Heart right ventricle (tissue), 16 donors: Measurements from ENCODE around the gene ERGIC1. TPM values are rescaled to one million over a fixed set of nuclear protein-coding genes. Genes with fewer than 3 reads are reported as not detected.

ENCODE experiments used
- ATAC-seq, 8 donors: fragments of 200-7000 bp; cut with Tn5 transposase; one replicate each; pipeline ENCODE4 v1.9.1; 2020; ENCODE audit warnings: mild to moderate bottlenecking in 8 of 8, moderate library complexity in 8 of 8, moderate number of reproducible peaks in 1 of 8
- DNase-seq, 2 donors: peaks; one replicate each; pipeline ENCODE4 v3.0.0-alpha.2; 2020
- H3K27ac ChIP-seq, 10 donors: fragments of 200-600 bp; sonication (generic) in 2 of 10; one replicate each; pipeline versions ENCODE4 v1.5.0 to v1.8.0; 2020 to 2022; ENCODE audit warnings: mild to moderate bottlenecking in 3 of 10
- H3K27me3 ChIP-seq, 7 donors: fragments of 200-600 bp; one replicate each; pipeline ENCODE4 v1.8.0; 2021 to 2022; ENCODE audit warnings: mild to moderate bottlenecking in 2 of 7
- H3K36me3 ChIP-seq, 9 donors: fragments of 200-600 bp; sonication (generic) in 1 of 9; one replicate each; pipeline versions ENCODE4 v1.5.0 to v1.8.0; 2020 to 2022; ENCODE audit warnings: mild to moderate bottlenecking in 2 of 9
- H3K4me1 ChIP-seq, 9 donors: fragments of 200-600 bp; sonication (generic) in 1 of 9; one replicate each; pipeline versions ENCODE4 v1.5.0 to v1.8.0; 2020 to 2022; ENCODE audit warnings: mild to moderate bottlenecking in 4 of 9
- H3K4me3 ChIP-seq, 10 donors: fragments of 200-600 bp; sonication (generic) in 2 of 10; one replicate each; pipeline versions ENCODE4 v1.5.0 to v1.8.0; 2020 to 2022; ENCODE audit warnings: mild to moderate bottlenecking in 7 of 10, moderate library complexity in 2 of 10
- H3K9me3 ChIP-seq, 11 donors: fragments of 200-600 bp in 10 of 11; sonication (generic) in 2 of 11; one replicate each; pipeline versions ENCODE4 v1.5.0 to v1.8.0; 2013 to 2022; ENCODE audit warnings: mild to moderate bottlenecking in 2 of 11, control low read depth in 1 of 11, moderate library complexity in 1 of 11
- CTCF ChIP-seq, 9 donors: fragments of 200-600 bp; sonication (generic) in 2 of 9; IDR thresholded peaks; one replicate each; pipeline versions ENCODE4 v1.5.0 to v1.8.0; 2021 to 2022; ENCODE audit warnings: antibody characterized with exemption in 9 of 9, mild to moderate bottlenecking in 5 of 9, moderate library complexity in 1 of 9
- WGBS, 2 donors: extraction: QIAGEN DNeasy Blood & Tissue Kit; methylation state at CpG; one replicate each; pipeline ENCODE4 v1.1.7; 2013; ENCODE audit warnings: inconsistent platforms in 1 of 2; 5-methylcytosine and 5-hydroxymethylcytosine counted together
- intact Hi-C, 10 donors: fragments of 100-400 bp; cut with DNase I; formaldehyde crosslinking; loops; one replicate each; pipeline versions ENCODE4 v1.11.1 to v1.14.2; 2022
- polyA plus RNA-seq, 2 donors: library from polyadenylated mRNA; stranded (reverse); fragments of 200-250 nt; gene quantifications; one replicate each; pipeline ENCODE4 v1.2.3, GENCODE V29; 2013
- total RNA-seq, 10 donors: library from RNA; stranded (reverse); fragmentation: NEBNext Ultra II Directional in 3 of 10; extraction: Animal tissue kit (Norgen Biotek cat#: 25700) in 3 of 10; gene quantifications; one replicate each; pipeline versions ENCODE4 v1.2.1 to v1.2.4, GENCODE V29; 2021 to 2023
- donor health status: Arrhythmogenic right ventricular cardiomyopathy.
- donor health status: ischemic (EF 13 %, LVEDD 7.1; RV severe dilation, severe dysfunction).
- donor health status: healthy with polysubstance abuse.
- donor health status: DM: no; HTN: yes; CAD: no.
- donor health status: DM: no; HTN: no; CAD: no.
- donor health status: ischemic (EF 25% LVEDD 6.9; RV normal size, moderate dysfunction).
- donor health status: ischemic (EF 25% LVEDD 5.7; RV mildly dilated, moderate dysfunction).
- donor health status: healthy.
- donor health status: DM: yes; HTN: yes; CAD: no.
- donor health status: Ischemic cardiomyopathy.
- donor health status: ischemic (EF 35%, LVEDD 5.7; RV mildly dilated, moderate dysfunction).
- donor health status: nonischemic (EF 11% LVEDD 7.7; RV severe dilation, severe dysfunction).
- donor health status: DM: yes; HTN: yes; CAD: no.
- donor health status: PGD.
- donor health status: ischemic (EF 29% LVEDD 5.4; RV normal size, mild dysfunction).
- donor health status: nonischemic (EF 23%, LVEDD 6.1; RV moderate dilation, normal function).

Gene ERGIC1
- total and polyA plus RNA-seq, 12 donors = 48.0 to 91.9 (median 72.5) TPM

- Histone ChIP-seq H3K36me3 (no peaks in the 10 kb centered on the region), H3K27ac (peak overlapping the region; percentile 19 to 95 (median 74)), H3K9me3 (no peaks in the 10 kb centered on the region), H3K4me1 (peaks cover 6 to 84% (median 25%) of the 10 kb centered on the region in 9 donors), H3K4me3 (no peak overlapping the region), H3K27me3 (no peaks in the 10 kb centered on the region)
- TF ChIP-seq CTCF (IDR thresholded peaks at IDR 0.05) = peak in 1 of 9 donors; percentile 6
- WGBS, 2 donors = 37 to 52% methylated on average over 13 of the region's 13 CpGs
- intact Hi-C loops = loop anchor here in 2 of 10 donors (1.0 to 10.0 kb wide), 2 partner anchors 24 to 59 kb away; partner anchors contain the start of gene DUSP1 (in 1 of the 2)
- DNase-seq = peak; percentile 93 to 96
- peak; percentile 93 to 97 (median 95) for ATAC-seq
Measured at GRCh38 chr5:172795318-172795977, 38.6 kb upstream of the ERGIC1 start.

GRCh38 chr5:172796306-172796705, 37.7 kb upstream of the ERGIC1 start:
- no peak for TF ChIP-seq CTCF (IDR thresholded peaks at IDR 0.05)
- Histone ChIP-seq H3K9me3 (no peaks in the 10 kb centered on the region), H3K4me3 (no peak overlapping the region), H3K4me1 (peaks cover 6 to 87% (median 25%) of the 10 kb centered on the region in 9 donors), H3K36me3 (no peaks in the 10 kb centered on the region), H3K27ac (peak overlapping the region in 7 of 10 donors; percentile 64 to 95 (median 79)), H3K27me3 (no peaks in the 10 kb centered on the region)
- WGBS, 2 donors = 90 to 92% methylated on average over 6 of the region's 6 CpGs
- intact Hi-C loops = loop anchor here in 1 of 10 donors (10.0 kb wide), 1 partner anchor 58 kb away; no protein-coding TSS in a partner anchor
- DNase-seq (no peak), ATAC-seq (no peak)

- intact Hi-C loops = loop anchor here in 1 of 10 donors (10.0 kb wide), 1 partner anchor 57 kb away; no protein-coding TSS in a partner anchor
- ATAC-seq = no peak
- Histone ChIP-seq H3K36me3 (no peaks in the 10 kb centered on the region), H3K27me3 (no peaks in the 10 kb centered on the region), H3K4me1 (peaks cover 6 to 98% (median 25%) of the 10 kb centered on the region in 9 donors), H3K4me3 (no peak overlapping the region), H3K9me3 (no peaks in the 10 kb centered on the region), H3K27ac (peak overlapping the region in 6 of 10 donors; percentile 13 to 95 (median 42))
- WGBS, 2 donors = 74 to 77% methylated on average over 5 of the region's 5 CpGs
- TF ChIP-seq CTCF (IDR thresholded peaks at IDR 0.05) = no peak
- no peak for DNase-seq
Measured at GRCh38 chr5:172797771-172798191, 36.3 kb upstream of the ERGIC1 start.

GRCh38 chr5:172798422-172799215, 35.4 kb upstream of the ERGIC1 start:
- Histone ChIP-seq H3K27ac (peak overlapping the region in 6 of 10 donors; percentile 13 to 95 (median 42)), H3K27me3 (no peaks in the 10 kb centered on the region), H3K36me3 (no peaks in the 10 kb centered on the region), H3K9me3 (no peaks in the 10 kb centered on the region), H3K4me3 (no peak overlapping the region), H3K4me1 (peaks cover 6 to 90% (median 25%) of the 10 kb centered on the region in 9 donors)
- 87 to 92% methylated on average over 14 of the region's 14 CpGs for WGBS, 2 donors
- ATAC-seq (peak in 1 of 8 donors; percentile 11), DNase-seq (no peak)
- TF ChIP-seq CTCF (IDR thresholded peaks at IDR 0.05) = no peak
- intact Hi-C loops = loop anchor here in 1 of 10 donors (10.0 kb wide), 1 partner anchor 56 kb away; no protein-coding TSS in a partner anchor
